ENCODE data around the gene THSD7A. TPM values are rescaled to one million over a fixed set of nuclear protein-coding genes. Genes with fewer than 3 reads are reported as not detected.

The THSD7A gene
- total and polyA plus RNA-seq, 2 of the 13 experiments (the other 11 are each of a cell fraction or from before 2014, with no cell fraction given), result 0.01 to 0.07 TPM

DNA sequence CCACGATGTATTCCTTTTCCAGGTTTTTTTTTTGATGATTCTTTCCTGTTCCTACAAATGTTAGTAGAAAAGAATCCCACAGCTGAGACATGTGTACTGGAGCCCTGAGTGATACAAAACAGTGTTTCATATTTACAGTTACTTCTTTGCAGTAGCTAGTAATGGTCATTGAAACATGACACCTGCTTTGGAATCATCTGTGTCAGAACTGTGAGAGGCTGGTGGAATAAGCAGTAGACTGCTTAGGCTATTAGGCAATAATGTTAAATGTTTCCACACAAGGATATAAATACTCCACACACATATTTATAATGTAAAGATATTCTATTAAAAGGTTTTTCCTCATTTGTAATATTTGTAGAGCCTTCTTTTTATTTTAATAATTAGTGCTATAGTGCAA, 394.0 kb downstream of the THSD7A start (continued):
- TF ChIP-seq, protein P1, sequence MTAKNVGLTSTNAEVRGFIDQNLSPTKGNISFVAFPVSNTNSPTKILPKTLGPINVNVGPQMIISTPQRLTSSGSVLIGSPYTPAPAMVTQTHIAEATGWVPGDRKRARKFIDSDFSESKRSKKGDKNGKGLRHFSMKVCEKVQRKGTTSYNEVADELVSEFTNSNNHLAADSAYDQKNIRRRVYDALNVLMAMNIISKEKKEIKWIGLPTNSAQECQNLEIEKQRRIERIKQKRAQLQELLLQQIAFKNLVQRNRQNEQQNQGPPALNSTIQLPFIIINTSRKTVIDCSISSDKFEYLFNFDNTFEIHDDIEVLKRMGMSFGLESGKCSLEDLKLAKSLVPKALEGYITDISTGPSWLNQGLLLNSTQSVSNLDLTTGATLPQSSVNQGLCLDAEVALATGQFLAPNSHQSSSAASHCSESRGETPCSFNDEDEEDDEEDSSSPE (CRISPR knock-in tag; IDR thresholded peaks at IDR 0.05), result no peak
- no peak for TF ChIP-seq ZKSCAN8 (CRISPR knock-in tag; IDR thresholded peaks at IDR 0.05; ENCODE audit: borderline replicate concordance)
- TF ChIP-seq, protein P2, sequence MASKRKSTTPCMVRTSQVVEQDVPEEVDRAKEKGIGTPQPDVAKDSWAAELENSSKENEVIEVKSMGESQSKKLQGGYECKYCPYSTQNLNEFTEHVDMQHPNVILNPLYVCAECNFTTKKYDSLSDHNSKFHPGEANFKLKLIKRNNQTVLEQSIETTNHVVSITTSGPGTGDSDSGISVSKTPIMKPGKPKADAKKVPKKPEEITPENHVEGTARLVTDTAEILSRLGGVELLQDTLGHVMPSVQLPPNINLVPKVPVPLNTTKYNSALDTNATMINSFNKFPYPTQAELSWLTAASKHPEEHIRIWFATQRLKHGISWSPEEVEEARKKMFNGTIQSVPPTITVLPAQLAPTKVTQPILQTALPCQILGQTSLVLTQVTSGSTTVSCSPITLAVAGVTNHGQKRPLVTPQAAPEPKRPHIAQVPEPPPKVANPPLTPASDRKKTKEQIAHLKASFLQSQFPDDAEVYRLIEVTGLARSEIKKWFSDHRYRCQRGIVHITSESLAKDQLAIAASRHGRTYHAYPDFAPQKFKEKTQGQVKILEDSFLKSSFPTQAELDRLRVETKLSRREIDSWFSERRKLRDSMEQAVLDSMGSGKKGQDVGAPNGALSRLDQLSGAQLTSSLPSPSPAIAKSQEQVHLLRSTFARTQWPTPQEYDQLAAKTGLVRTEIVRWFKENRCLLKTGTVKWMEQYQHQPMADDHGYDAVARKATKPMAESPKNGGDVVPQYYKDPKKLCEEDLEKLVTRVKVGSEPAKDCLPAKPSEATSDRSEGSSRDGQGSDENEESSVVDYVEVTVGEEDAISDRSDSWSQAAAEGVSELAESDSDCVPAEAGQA (IDR thresholded peaks at IDR 0.05; ENCODE audit: low read depth), result no peak
- TF ChIP-seq, protein P2 (CRISPR knock-in tag; IDR thresholded peaks at IDR 0.05; ENCODE audit: borderline replicate concordance), result no peak
- TF ChIP-seq CBX5 (CRISPR knock-in tag; IDR thresholded peaks at IDR 0.05; ENCODE audit: borderline replicate concordance), result no peak
- no peak for TF ChIP-seq SMARCC2 (IDR thresholded peaks at IDR 0.05)
